ENCODE data around the gene OGT. TPM values are rescaled to one million over a fixed set of nuclear protein-coding genes. Genes with fewer than 3 reads are reported as not detected.

Gene OGT
- total RNA-seq, 1 donor from 2014 or later: 117 TPM

DNA sequence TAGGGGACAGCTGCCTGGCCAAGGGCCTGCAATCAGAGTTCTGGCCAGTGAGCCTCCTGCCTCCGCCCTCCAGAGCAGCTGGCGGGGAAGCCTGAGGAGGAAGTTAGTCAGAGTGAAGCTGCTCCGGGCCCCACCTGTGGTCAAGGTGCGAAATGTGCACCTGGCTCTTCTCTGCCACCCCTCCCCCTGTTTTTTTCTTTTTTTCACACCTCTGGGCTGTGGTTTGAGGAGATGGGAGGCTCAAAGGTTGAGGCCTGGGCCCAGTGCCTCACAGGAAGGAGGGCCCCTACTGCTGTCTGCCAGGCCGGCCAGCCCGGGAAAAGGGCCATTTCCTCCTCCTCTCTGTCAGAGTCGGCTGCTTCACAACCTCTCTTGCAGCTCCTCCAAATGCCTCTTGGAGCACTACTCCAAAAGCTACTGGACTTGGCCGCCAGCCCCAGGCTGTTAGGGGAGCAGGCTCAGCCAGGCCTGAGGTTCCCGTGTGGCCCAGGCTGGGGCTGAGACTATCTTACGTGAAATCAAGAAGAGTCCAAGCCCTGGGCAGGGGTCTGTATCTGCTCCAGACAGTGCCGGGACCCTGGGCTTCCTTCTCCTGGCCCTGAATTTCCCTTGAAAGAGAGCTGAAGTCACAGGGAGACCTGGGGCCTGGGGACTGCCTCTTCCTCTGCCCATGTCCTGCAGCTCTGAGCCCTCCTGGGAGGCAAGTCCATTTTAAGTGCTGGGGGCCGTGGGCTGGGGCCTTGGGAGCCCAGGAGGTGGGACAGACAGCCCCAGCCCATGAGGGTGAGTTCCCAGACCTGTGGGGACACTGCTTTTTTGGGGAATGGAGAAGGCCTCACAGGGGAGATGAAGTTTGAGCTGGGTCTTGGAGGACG, 89.9 kb downstream of the OGT start:
- DNase-seq (ENCODE audit: low read depth): no peak

DNA sequence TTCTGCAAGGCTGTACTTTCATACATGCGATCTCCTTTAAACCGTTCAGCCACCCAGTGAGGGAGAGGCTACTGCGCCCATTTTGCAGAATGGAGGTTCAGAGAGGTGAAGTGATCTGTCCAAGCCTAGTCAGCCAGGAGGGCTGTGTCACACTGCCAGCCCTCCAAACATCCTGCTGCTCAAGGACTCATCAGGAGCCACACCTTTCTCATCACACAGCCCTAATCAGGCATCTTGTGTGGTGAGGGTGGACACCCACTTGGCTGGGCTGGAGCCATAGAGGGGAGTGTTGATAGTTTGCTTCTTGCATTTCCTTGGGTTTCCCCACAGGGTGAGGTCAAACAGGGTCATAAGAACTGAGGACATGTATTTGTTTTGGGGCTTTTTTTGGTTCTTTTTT, 90.8 kb downstream of the OGT start:
- DNase-seq (ENCODE audit: low read depth): no peak

DNA sequence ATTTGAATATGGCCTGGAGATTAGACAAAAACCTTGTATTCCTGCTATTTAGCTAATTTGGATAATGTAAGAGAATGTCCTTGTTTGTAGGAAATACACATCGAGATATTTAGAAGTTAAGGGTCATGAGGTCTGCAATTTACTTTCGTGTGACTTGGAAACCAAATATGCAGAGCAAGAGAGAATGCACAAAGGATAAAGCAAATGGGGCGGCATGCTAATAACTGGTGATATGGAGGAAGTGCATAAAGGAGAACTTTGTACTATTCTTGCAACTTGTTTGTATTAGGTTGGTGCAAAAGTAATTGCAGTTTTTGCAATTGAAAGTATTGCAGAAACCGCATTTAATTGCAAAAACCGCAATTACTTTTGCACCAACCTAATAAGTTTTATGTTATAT, 92.6 kb downstream of the OGT start:
- DNase-seq (ENCODE audit: low read depth): no peak

Other genes starting within 250 kb of the OGT start
- gene NONO, start 249.5 kb upstream of the OGT start, total RNA-seq: 409 and 442 TPM in 2 replicates
- gene ITGB1BP2, start 231.4 kb upstream of the OGT start, total RNA-seq: 0.17 and 1.1 TPM in 2 replicates
- gene TAF1, start 166.7 kb upstream of the OGT start, total RNA-seq: 17.5 and 68.4 TPM in 2 replicates
- 0.17 and 3.7 TPM in 2 replicates for gene GCNA, start 45.3 kb downstream of the OGT start, total RNA-seq
- gene CXCR3, start 85.4 kb downstream of the OGT start, total RNA-seq: not detected in 2 replicates
- gene CXorf49, start 185.2 kb downstream of the OGT start, total RNA-seq: 0.69 TPM in 1 of 2 replicates, not detected in the other
- 0.69 TPM in 1 of 2 replicates, not detected in the other for gene CXorf49B, start 230.2 kb downstream of the OGT start, total RNA-seq